Muscle of leg (tissue), 11 donors: ENCODE results near the gene AMFR. TPM values are rescaled to one million over a fixed set of nuclear protein-coding genes. Genes with fewer than 3 reads are reported as not detected.

Experiments
- DNase-seq: peaks from one replicate; pipeline ENCODE4 v3.0.0; 2013
- H3K27ac ChIP-seq: one replicate; pipeline ENCODE4 v1.5.1; 2013; ENCODE audit warnings: mild to moderate bottlenecking, low read length, control low read depth
- H3K27me3 ChIP-seq: one replicate; pipeline ENCODE4 v1.6.1; 2013; ENCODE audit warnings: low read length; ENCODE audit not compliant: control insufficient read depth, insufficient read depth
- H3K36me3 ChIP-seq: one replicate; pipeline ENCODE4 v1.6.1; 2013; ENCODE audit warnings: low read length; ENCODE audit not compliant: control insufficient read depth, insufficient read depth
- H3K4me1 ChIP-seq: one replicate; pipeline ENCODE4 v1.6.1; 2013; ENCODE audit warnings: low read length; ENCODE audit not compliant: control insufficient read depth, insufficient read depth
- H3K4me3 ChIP-seq: one replicate; pipeline ENCODE4 v1.5.1; 2013; ENCODE audit warnings: low read length, control low read depth
- H3K9me3 ChIP-seq: replicated peaks from 2 replicates; pipeline ENCODE4 v1.6.1; 2013; ENCODE audit warnings: low read depth, low read length; ENCODE audit not compliant: control insufficient read depth
- WGBS: methylation state at CpG from one replicate; pipeline ENCODE4 v1.1.5; 2013; ENCODE audit warnings: missing lambda C conversion rate; ENCODE audit not compliant: insufficient coverage; 5-methylcytosine and 5-hydroxymethylcytosine counted together
- polyA plus RNA-seq, 8 donors: library from polyadenylated mRNA; unstranded; fragments of 120-200 nt; gene quantifications; one replicate each; pipeline versions ENCODE4 v1.2.1 to v1.2.3, GENCODE V29; 2013; ENCODE audit warnings: inconsistent platforms in 1 of 8, low replicate concordance in 1 of 8; ENCODE audit not compliant: insufficient read length in 8 of 8, insufficient read depth in 1 of 8
- total RNA-seq: library from RNA; stranded (reverse); fragments of 120-200 nt; gene quantifications from one replicate; pipeline ENCODE4 v1.2.4, GENCODE V29; 2013

Gene AMFR
- total and polyA plus RNA-seq, 9 donors = 36.6 to 70.4 (median 49.1) TPM

DNA sequence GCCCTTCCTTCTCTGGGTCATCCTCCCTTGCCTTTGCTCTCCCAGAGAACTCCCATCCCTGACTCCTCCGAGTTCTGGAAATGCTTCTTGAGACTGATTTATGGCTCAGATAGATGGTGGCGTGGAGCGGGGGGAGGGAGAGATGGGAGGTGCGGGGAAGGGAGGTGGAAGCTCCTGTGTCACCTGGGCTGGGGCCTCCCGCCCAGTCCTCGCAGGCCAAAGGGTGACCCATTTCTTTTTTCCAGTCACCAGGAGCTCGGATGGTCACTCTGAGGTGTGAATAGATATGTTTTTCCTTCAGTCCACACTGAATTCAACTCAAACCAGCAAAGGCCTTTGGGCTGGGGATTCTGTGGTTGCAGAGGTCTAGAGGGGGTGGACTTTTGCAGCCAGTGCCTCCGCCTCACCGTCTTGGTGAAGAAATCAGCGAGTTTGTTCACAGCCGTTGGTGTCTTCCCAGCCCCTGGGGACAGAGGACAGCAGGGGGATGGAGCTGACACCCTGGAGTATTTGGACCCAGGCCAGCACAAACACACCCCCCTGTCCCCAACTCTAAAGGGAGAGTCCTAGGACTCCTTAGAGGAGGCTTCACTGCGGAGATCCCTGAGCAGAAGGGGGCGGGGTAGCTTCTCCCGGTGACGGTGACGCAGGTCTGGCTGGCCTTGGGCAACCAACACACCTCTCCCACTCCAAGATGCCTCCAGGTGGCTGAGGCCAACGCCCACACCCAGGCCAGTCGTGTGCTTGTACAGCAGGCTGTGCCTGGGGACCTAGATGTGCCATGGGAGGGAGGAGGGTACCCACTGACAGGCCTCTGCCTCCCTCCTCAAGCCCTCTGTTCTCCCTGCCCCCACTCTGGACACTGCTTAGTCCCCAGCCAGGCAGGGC, 80.6 kb downstream of the AMFR start:
- Histone ChIP-seq H3K36me3 (no peaks in the 10 kb centered on the region), H3K4me1 (peaks cover 13% of the 10 kb centered on the region), H3K27ac (no peak overlapping the region), H3K4me3 (no peak overlapping the region), H3K9me3 (no peaks in the 10 kb centered on the region), H3K27me3 (no peaks in the 10 kb centered on the region)
- 59% methylated on average over 8 of the region's 18 CpGs for WGBS
- DNase-seq = no peak

DNA sequence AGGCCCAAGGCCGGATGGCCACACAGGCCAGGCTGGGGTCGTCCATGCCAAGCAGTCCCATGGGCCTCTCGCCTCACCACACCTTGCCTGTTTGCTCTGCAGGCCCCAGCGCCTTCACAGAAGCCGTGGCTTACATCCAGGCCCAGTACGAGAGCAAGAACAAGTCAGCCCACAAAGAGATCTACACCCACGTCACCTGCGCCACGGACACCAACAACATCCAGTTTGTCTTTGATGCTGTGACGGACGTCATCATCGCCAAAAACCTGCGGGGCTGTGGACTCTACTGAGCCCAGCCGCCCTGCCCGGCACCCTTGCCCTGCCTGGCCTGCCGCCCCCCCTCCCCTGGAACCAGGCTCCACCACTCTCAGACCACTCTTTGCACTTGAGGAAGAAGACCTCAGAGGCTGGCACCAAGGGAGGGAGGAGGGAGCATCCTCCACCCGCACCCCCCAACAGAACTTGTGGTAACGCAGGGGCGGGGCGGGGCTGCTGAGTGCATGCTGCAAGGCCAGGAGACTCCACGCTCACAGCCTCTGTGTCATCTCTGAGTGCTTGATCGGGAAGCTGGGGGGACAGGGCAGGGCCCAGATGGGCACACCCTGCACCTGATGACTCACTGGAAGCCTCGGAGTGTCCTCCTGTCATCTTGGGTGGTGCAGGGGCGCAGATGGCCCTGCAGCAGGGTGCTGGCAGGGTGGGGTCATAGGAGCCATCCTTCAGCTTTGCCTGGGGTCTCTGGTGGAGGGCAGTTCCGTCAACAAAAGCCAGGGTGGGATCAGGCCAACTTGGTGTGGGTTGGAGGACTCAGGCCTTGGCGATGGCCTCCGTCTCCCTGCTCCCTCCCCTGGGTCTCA, 81.5 kb downstream of the AMFR start:
- Histone ChIP-seq H3K27me3 (no peaks in the 10 kb centered on the region), H3K9me3 (no peaks in the 10 kb centered on the region), H3K4me1 (peaks cover 13% of the 10 kb centered on the region), H3K36me3 (no peaks in the 10 kb centered on the region), H3K27ac (no peak overlapping the region), H3K4me3 (no peak overlapping the region)
- 84% methylated on average over 17 of the region's 27 CpGs for WGBS
- no peak for DNase-seq

DNA sequence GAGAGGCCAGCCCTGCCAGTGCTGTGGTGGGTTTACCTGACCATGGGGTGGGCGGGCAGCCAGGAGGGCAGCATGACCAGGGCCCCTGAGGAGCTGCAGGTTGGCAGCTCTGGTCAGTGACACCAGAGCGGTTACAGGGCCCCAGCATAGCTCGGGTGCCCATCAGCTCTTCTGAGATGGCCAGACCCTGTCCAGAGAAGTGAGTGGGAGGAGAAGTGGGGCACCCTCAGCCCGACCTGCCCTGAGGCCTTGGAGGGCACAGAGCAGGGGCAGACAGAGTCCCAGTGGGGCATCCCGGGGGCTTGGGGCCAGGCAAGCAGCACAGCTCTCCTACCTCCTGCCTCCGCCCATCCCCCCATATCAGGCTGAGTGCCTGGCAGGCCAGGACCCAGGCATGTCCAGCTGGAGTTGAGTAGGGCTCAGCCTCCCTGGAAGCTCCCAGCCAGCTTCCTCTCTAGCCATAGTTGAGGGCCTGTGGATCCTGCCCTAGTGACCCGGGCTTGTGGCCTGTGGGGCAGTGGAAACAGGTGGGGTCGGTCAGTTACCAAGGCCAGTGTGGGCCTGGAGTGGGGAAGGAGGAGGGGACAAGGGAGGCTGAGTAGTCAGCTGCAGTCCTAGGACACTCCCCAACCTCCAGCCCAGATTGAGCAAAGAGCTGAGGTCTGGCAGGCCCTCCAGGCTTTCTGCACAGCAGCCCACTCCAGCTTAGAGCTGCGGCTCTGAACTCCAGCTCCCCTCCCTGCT, 83.5 kb downstream of the AMFR start:
- no peaks in the 10 kb centered on the region for H3K9me3 ChIP-seq
- no peak overlapping the region for H3K4me3 ChIP-seq
- WGBS = 68% methylated on average over 6 of the region's 9 CpGs
- peak; percentile 51 for DNase-seq
- H3K36me3 ChIP-seq = no peaks in the 10 kb centered on the region
- H3K27me3 ChIP-seq = no peaks in the 10 kb centered on the region
- peaks cover 10% of the 10 kb centered on the region for H3K4me1 ChIP-seq
- no peak overlapping the region for H3K27ac ChIP-seq

DNA sequence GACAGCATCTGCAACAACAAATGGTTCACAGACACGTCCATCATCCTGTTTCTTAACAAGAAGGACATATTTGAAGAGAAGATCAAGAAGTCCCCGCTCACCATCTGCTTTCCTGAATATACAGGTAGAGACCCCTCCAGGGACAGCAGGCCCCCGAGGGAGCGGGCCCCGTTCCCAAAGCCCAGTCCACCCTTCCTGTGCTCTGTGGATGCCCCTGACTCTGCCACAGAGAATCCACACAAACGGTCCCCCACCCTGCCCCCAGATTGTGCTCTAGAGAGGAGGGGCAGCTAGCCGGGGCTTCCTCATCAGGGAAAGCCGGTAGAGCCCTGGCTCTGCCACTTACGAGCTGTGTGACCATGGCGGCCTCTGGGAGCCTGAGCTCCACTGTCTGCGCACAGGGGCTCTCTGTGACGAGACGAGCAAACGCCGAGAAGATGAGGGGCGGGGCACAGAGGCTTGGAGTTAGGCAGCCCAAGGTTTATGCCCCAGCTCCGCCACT, 84.4 kb downstream of the AMFR start:
- H3K27me3 ChIP-seq = no peaks in the 10 kb centered on the region
- peaks cover 10% of the 10 kb centered on the region for H3K4me1 ChIP-seq
- no peak overlapping the region for H3K4me3 ChIP-seq
- H3K36me3 ChIP-seq = no peaks in the 10 kb centered on the region
- H3K27ac ChIP-seq = no peak overlapping the region
- H3K9me3 ChIP-seq = no peaks in the 10 kb centered on the region
- 72% methylated on average over 12 of the region's 17 CpGs for WGBS
- DNase-seq = no peak

DNA sequence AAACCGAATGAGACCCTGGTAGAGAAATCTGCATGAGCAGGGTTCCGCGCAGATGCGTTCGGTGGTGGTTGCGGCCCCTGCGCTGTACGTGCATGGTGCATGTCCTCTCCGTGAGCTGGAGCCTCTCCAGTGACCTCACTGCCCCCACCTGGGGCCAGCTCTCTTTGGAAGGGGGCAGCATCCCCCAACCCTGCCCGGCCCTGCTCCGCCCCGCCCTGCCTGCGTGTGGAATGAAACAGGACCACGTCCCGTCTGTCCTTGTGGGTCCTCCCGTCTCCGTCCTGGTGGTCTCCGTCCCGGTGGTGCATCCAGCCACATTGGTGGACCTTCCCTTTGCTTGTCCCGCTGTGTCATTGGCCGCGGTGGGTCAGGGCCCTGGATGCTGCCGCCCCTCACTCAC, 84.9 kb downstream of the AMFR start:
- no peaks in the 10 kb centered on the region for H3K36me3 ChIP-seq
- no peak for DNase-seq
- no peak overlapping the region for H3K27ac ChIP-seq
- 88% methylated on average over 23 of the region's 23 CpGs for WGBS
- H3K9me3 ChIP-seq = no peaks in the 10 kb centered on the region
- no peaks in the 10 kb centered on the region for H3K27me3 ChIP-seq
- peaks cover 10% of the 10 kb centered on the region for H3K4me1 ChIP-seq
- H3K4me3 ChIP-seq = no peak overlapping the region

DNA sequence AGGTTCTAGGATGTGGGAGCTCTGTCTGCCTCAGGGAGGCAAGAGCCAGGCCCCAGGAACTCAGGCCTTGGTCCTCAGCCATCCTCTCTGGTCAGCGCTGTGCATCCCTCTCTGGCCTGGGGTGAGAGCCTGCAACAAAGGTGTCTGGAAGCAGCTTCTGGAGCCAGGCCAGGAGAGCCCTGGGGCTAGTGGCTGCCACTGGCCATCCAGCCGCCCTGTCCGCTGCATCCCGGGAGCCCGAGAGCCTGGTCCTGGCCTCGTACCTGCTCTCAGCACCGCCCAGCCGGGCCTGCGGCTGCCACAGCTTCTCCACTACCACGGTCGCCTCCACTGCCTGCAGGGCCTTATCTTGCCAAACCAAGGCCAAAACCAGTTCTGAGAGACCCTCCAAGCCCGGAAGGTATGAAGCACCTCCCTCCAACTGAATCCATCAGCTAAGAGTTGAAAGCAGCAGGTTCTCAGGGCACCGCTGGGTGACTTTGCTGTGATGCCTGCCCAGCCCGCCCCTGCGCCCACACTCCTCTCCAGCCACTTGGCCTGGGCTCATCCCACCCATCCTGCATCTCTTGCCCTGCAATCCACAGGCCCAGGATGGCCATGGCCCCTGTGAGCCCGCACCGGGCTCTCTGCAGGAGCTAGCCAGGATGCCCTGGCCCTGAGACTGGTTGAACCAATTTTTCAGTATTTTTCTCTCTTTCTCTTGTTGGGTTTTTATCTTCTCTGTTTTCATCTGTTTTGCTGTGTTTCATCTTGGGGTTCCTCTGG, 85.7 kb downstream of the AMFR start:
- no peak overlapping the region for H3K27ac ChIP-seq
- no peaks in the 10 kb centered on the region for H3K27me3 ChIP-seq
- no peak overlapping the region for H3K4me3 ChIP-seq
- WGBS = 97% methylated on average over 15 of the region's 17 CpGs
- H3K36me3 ChIP-seq = no peaks in the 10 kb centered on the region
- H3K4me1 ChIP-seq = peaks cover 10% of the 10 kb centered on the region
- DNase-seq = no peak
- no peaks in the 10 kb centered on the region for H3K9me3 ChIP-seq

DNA sequence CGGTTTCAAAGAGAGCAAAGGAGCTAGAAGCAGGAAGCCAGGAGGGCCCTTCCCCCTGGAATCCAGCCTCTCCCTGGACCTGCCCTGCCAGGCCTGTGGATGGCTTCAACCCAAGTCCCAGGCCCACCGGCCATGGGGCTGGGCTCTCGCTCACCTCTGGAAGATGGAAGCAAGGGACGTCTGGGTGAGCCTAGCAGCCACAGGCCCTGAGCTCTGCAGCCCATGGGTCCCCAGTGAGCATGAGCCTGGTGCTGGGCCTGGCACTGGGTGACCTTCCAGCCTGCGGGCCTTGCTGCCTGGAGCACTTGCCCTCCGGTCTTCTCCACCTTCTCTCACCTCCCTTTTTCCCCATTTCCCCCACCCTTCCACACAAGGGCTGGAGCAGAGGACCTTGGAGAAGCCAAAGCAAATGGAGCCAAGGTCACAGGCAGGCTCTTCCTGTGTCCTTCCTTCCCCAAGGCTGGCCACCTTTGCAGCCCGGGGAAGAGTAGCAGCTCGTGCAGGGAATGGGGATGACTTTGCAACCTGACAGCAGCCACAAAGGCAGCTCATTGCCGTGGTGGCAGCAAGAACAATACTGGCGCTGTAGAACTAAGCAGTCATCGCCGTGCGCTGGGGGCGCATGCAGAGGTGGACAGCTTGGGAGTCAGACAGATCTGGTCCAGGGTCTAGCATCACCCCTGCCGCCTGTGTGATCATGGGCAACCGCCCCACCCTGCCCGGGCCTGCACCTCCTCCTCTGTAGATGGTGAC, 86.6 kb downstream of the AMFR start:
- H3K4me1 ChIP-seq = peaks cover 10% of the 10 kb centered on the region
- WGBS = 85% methylated on average over 16 of the region's 17 CpGs

DNA sequence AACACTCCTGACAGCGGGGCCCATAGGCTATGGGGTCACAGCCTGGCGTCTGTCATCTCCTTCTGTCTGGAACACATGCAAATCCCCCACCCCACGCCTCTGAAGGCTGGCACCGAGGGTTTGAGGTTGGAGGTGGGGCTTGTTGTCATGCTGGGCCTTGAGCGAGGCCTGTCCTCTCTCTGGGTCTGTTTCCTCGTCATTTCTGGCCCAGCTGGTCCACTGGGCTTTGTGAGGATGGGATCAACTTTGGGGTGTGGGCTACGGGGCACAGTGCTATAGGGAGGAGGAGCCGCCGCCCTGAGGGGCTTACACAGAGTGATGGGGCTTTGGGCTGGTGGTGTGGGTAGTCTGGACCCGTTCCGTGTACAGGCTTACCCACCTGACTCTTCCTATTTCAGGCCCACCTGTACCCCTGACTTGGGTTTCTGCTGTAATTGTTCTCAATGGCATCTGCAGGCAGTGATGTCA, 87.5 kb downstream of the AMFR start:
- H3K27ac ChIP-seq = no peak overlapping the region
- no peak overlapping the region for H3K4me3 ChIP-seq
- H3K9me3 ChIP-seq = no peaks in the 10 kb centered on the region
- 69% methylated on average over 2 of the region's 11 CpGs for WGBS
- no peaks in the 10 kb centered on the region for H3K36me3 ChIP-seq
- H3K27me3 ChIP-seq = no peaks in the 10 kb centered on the region
- DNase-seq = no peak
- peaks cover 10% of the 10 kb centered on the region for H3K4me1 ChIP-seq

More for the DNA sequence above, 86.6 kb downstream of the AMFR start:
- H3K36me3 ChIP-seq = no peaks in the 10 kb centered on the region
- H3K27me3 ChIP-seq = no peaks in the 10 kb centered on the region
- no peak overlapping the region for H3K4me3 ChIP-seq
- no peak overlapping the region for H3K27ac ChIP-seq
- no peak for DNase-seq
- no peaks in the 10 kb centered on the region for H3K9me3 ChIP-seq
